GM18873 (cell line): ENCODE measurements around the gene MLLT10.

Source experiments
- ATAC-seq: cut with Tn5 transposase; IDR thresholded peaks from one replicate; pipeline ENCODE4 v1.9.1; 2021; ENCODE audit warnings: mild to moderate bottlenecking, moderate library complexity, moderate number of reproducible peaks; ENCODE audit not compliant: unreplicated experiment, low FRiP score

Gene MLLT10

DNA sequence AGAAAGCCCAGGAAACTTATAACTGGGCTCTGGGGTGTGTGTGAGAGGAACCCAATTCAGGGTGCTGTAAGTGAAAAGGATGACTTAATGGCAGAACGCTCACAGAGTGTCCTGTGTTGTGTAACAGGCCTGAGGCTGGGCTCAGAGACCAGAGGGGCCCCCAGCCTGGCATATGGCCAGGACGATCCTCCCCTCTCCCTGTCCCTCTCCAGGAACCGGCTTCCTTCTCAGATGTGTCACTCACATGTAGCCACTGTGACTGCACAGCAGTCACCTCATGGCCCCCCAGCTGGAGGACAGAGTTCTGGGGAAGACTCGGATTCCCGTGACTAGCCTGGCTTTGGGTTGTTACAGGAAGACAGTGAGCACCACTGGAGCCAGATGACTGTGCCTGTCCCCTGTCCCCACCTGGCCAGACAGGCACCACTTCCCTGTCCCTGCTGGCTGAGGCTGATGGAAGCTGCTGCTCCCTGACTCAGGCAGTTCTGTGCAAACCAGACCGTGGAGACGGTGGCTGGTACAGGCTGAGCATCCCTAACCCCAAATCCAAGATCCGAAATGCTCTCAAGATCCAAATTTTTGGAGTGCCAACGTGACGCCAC is 220.5 kb downstream of the MLLT10 start:
- no peak for ATAC-seq

DNA sequence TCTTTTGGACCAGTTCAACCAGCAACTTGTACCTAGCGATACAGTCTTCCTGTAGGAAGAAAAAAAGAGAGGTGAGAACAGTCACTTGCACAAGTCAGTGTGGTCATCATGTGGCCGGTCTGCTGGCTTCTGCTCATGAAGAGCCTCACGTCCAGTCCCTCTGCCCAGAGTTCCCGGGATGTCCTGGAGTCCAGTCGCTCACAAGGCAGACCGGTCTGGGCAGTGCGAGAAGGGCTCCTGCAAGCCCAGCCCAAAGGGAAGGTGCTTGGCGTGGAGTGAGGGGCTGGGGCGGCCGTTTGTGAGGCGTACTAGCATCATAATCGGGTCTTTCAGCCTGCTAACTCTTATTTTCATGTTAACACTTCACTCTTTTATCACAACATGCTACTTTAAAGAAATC is 222.7 kb downstream of the MLLT10 start:
- ATAC-seq: no peak

DNA sequence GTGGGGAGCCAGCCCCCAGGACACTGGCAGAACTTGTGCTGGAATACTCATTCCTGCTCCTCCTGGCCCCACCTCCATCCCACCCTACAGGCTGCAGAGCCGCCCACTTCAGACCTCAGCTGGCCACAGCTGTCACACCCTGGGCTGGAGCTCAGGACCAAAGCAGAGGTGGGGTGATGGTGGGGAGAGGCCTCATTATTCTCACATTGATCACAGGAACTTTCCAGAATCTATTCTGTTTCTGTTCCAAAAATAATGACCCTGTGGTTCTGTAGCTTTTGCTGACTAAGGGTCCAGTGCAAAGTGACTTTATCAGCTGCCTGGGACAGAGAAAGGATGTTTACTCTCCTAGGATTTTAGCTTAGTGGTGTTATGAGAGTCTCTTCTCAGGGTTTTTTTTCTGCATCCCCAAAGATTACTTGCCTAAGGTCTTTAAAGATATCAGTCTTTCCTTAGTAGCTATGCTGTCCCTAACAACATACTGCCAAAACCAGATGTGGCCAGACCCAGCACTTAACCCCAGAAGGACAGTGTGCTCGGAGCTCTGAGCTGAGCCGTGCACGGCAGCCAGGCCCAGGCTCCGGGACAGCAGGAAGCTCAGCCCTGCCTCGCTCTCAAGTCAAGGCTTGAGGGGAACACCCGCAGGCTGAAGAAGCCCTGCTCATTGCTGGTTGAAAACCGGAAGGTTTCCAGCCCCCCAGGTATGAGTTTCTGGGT is 223.3 kb downstream of the MLLT10 start:
- ATAC-seq: no peak

DNA sequence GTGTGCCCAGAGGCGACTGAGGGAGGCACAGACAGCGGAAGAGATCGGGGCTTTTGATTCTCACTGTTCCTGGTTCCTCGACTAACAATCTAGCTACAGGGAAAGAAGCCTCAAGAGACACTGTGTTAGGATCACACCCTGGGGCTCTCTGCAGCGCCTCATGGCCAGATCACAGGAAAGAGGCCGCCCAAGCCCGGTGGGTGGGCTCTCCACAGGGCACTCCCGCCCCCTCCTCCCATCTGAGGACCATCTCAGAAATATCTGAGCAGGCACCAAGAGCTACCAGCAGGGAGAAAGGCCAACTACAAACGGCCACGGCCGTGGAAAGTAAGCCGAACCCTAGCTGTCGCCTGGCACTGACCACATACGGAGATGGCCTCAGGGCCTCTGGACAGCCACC is 224.2 kb downstream of the MLLT10 start:
- no peak for ATAC-seq

DNA sequence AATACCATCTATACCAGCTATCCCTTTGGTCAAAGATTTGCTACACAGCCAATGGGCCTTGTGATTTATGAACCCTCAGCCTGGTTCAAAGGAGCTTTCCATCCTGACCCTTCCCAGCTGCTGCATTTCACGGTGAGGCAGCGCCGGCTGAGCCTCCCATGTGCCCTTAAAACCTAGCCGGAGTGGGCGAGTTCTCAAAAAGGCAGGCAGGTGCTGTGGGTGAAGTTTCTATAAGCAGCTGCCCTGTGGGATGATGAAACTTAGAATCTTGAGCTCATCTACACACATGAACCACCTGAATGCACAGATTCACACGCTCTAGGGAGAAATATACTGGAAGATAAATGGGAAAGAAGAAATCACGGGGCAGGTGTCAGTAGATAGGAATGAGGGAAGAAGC is 224.7 kb downstream of the MLLT10 start:
- ATAC-seq: no peak

DNA sequence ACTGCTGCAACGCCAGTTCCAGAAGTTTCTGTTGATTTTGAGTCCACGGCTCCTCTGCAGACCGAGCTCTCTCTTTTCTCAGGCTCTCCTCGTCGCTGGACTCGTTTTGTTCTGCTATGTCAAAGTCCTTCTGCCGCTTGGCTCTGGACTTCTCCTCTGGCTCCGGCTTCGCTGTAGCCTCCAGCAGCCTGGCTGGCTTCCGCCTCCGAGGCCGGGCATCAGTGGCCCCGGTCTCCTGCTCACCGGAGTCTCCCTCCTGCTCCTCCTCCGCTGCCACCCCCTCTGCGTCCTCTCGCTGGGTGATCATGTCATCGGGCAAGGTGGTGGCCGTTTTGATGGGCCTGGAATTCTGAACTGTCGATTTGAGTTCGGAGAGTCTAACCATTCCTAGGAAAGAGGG is 225.2 kb downstream of the MLLT10 start:
- no peak for ATAC-seq

DNA sequence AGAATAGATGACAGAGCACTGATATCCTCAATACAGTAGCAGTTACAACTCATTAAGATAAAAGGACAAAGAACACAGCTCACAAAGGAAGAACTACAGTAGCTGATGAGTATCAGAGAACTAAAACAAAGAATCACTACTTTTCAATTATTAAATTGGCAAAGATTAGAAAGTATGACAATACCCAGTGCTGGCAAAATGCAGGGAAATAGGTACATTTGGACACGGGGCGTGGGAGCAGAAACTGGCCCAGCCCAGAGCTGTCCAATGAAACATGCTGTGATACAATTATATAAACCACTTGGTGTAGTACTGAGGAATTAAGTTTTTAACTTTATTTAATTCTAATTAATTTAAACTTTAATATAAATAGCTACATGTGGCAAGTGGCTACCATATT is 226.3 kb downstream of the MLLT10 start:
- no peak for ATAC-seq

DNA sequence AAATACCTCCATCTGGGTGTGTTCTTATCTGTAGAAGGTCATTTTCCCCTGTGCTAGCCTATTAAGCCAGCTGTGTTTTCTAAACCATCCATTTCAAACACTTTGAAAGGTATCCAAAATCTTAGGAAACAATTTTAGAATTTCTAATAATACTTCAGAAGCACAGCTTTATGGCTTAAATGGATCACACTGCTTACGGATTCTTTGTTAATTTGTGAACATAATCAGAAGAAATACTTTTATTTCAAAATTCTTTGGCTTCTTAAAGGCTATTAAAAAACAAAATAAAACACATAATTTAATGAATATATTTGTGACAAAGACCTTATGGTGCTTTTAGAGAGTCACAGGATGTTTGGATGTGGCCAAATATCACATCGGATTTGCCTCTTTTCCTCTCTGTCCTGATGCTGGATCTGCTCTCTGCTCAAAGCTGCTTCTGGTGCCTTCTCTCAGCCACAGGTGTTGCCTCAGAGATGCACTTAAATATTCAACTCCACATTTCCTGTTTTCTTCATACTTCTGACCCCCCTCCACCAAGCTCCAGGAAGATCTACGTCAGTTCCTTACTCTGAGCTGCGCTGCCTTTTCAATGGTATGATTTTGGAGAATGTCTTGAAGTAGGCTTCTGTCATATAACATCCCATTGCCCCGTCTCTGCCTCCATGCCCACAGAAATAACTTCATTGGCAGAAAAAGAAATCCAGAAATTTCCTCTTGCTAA is 230.6 kb downstream of the MLLT10 start:
- ATAC-seq: no peak

DNA sequence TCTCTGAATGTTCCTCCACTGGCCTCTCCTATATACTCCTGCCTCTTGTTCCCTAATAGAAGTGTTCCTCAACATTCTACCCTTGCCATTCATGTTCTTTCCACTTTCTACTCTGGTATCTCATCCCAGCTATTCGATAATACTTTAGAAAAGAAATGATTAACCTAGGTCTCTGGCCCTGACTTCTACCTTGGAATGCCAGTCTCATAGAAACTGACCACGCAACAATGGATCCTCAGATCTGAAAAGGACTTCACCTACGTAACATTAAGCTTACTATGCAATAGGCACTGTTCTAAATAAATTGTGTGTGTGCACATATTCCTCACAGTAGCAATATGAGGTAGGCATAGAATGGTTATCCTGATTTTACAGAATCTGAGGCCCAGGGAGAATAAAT is 235.0 kb downstream of the MLLT10 start:
- no peak for ATAC-seq

DNA sequence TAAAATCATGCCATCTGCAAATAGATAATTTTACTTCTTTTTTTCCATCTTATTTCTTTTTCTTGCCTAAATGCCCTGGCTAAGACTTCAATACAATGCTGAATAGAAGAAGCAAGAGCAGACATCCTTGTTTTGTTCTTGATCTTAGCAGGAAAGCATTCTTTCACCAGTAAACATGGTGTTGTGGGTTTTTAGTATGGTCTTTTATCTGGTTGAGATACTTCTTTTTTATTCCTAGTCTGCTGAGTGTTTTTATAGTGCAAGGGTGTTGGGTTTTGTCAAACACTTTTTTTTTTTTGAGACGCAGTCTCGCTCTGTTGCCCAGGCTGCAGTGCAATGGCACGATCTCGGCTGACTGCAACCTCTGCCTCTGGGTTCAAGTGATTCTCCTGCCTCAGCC is 237.2 kb downstream of the MLLT10 start:
- ATAC-seq: no peak

DNA sequence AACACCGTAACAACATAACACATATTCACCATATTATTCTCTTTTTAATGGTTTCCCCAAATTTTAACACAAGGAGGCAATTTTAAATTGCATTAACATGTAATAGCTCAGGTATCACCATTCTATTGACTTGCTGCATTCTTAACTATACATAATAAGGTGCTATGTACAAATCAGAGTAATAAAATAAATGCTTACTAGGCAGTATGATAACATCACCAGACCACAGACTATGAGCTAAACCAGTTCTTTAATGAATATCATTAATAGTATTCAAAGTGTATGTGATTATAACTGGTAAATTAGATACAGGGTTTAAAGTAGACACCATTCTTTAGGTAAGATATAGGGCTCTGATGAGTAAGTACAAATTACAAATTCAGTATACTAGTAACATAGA is 242.9 kb downstream of the MLLT10 start:
- no peak for ATAC-seq

DNA sequence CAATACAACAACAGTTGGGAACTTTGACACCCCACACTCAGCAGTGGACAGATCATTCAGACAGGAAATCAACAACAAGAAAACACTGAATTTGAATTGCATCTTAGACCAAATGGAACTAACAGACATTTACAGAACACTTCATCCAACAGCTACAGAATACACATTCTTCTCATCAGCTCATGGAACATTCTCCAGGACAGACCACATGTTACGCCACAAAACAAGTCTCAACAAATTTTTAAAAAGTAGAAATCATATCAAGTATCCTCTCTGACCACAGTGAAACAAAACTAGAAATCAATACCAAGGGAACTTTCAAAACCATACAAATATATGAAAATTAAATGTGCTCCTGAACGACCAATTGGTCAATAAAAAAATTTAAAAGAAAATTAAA is 257.2 kb downstream of the MLLT10 start:
- ATAC-seq: no peak
